T1000 (cell line): ENCODE data around the gene TMEM121B.

Experiments
- DNase-seq: peaks from one replicate; lab custom pipeline; 2025; ENCODE audit warnings: mixed read lengths; lab: John Stamatoyannopoulos, UW

The TMEM121B gene

DNA sequence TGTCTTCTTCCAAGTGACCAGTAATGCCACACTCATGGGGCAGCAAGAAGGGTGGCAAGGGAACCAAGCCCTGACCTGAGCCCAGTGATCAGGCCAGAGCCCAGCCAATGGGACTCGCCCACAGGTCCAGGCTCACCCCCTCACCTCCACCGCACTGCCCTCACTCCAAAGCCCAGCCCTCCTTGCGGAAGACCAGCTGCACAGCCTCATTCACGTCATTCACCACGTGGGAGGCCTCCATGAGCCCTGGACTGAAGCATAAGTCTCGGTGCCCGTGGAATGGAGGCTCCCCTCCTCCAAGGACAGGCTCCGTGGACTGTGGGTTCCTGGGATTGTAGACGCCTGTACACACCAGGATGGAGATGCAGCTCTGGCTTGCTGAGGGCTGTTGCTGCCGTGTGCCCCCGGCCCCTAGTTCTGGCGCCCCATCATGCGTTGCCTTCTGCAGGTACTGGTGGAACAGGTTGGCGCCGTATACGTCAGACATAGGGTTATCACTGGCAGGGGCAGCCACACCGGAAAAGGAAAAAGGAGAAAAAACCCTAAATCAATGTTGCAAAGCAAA is 16.8 kb upstream of the TMEM121B start:
- no peak for DNase-seq

DNA sequence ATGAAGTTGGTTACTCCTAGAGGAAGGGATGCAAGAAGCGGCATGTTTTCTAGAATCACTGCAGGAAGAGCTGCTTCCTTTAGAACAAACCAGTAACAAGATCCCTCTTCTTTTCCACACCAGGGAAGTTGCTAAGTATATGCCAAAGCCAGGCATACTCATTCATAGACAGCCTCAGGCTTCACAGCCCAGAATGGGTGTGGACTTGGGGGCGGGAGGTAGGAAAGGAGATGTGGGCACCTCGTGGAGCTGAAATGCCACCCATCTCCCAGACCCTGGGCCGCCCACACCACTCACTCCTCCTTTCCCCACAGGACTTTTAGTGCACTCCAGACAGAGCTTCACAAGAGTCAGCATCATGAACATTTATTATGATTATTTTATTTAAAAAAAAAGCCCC is 16.0 kb upstream of the TMEM121B start:
- DNase-seq = no peak

GRCh38 chr22:17135153-17135760 is 14.1 kb upstream of the TMEM121B start:
- DNase-seq = no peak

DNA sequence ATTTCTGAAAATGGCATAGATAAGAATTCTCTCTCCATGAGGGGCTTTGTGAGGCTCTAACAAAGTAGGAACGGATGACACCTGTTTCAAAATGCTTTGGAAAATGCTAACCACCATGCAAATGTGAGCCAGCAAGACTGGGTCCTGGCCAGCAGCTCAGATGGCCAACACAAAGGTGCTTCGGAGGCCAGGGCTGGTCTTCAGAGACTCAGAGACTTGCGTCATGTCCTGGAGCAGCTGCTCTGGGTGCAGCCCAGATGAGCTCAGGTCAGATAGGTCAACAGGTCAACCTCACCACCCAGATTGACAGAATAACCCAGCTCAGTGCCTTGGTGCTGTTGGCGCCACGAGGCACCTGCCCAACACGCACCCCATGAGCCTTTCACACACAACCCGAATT is 12.0 kb upstream of the TMEM121B start:
- no peak for DNase-seq

DNA sequence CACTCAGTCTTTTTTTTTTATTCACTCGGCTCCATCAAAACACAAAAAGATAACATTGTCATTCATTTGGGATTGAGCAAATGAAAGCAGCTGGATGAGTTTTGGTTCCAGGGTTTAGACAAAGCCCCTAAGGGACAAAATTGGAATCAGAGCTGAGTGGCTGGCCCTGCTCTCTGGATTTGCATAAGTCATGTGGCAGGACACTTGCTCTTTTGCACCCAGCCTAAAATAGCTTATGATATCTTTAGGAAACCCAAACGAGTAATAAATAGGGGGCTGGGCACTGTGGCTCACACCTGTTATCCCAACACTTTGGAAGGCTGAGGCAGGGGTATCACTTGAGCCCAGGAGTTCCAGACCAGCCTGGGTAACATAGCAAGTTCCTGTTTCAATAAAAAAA is 11.0 kb upstream of the TMEM121B start:
- no peak for DNase-seq

DNA sequence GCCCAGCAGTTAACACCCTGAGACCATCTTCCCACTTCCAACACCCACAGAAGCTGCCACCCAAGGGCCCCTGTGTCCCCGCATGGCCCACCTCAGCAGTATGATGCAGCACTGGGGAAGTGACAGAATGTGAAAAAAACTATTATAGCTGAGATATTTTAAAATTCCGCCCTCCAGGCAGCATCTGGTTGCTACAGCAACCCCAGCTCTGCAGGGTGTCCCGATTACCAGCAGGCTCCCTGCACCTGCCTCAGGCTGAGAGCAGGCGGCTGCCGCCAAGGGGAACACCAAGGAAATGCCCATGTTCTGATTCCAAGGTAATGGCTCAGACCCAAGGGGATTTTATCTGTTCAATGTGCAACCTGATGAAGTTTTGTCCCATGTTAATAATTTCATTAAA is 10.5 kb upstream of the TMEM121B start:
- DNase-seq = no peak

- DNase-seq = no peak
These were observed 9.0 kb upstream of the TMEM121B start for GRCh38 chr22:17130199-17130598.

DNA sequence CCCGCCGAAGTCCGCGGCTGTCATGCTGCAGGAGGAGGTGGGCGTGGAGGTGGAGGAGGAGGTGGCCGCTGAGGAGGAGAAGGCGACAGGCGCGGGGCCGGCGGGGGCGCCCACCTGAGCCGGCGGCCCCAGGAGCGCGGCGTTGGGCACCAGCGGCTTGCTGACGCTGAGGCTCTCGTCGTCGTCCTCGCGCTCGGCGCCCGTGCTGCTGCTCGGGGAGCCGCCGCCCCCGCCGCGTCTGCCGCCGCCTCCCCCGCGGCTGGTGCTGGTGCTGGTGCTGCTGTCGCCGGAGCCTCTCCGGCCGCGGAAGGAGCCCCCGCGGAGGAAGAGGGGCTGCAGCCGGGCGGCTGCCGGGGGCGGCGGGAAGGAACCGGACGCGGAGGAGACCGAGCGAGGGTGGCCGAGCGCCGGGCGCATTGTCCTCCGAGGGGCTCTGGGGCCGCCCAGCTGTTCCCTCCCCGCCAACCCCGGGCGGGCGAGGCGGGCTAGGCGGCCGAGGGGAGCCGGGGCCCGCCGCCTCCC is 388 bp downstream of the TMEM121B start:
- no peak for DNase-seq

GRCh38 chr22:17120281-17120680 is 879 bp downstream of the TMEM121B start:
- no peak for DNase-seq

- DNase-seq = no peak
These were observed 1.5 kb downstream of the TMEM121B start for GRCh38 chr22:17119481-17120202.

DNA sequence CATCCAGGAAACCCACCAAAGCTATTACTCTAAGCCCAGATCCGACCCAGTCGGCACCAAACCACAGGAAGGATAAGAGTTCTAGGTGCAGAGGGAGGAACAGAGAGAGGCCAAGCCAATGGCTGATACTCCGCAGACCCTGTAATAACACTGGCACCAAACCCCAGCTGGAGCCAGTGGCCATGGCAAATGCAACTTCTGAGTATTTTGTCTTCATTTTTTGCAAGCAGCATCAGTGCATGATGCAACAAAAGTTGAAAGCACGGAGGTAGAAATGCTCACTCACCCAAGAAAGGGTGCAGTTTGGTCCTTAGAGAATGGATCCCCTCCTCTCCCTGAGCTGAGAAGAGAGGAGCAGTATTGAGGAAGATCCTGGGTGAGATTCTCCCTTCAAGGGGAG is 2.8 kb downstream of the TMEM121B start:
- no peak for DNase-seq

DNA sequence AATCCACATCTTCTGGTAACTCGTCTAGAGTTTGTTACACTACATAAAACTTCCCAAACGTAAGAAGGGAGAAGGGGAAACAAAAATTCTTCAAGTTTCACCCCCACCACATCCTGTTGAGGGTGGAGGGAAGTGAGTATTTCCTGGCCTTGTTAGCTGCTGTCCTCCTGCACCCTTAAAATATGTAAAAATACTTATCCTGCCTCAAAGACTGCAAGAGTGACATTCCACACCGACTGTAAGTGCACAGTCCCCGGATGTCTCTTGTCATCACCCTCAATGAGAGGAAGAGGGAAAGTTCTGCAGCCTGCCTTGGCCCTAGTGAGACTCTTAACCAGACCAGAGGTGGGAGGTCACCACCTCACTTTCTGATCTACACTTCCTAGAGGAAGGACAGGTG is 3.3 kb downstream of the TMEM121B start:
- DNase-seq = no peak

GRCh38 chr22:17117400-17117799 is 3.8 kb downstream of the TMEM121B start:
- no peak for DNase-seq

GRCh38 chr22:17116572-17117330 is 4.4 kb downstream of the TMEM121B start:
- DNase-seq = no peak

DNA sequence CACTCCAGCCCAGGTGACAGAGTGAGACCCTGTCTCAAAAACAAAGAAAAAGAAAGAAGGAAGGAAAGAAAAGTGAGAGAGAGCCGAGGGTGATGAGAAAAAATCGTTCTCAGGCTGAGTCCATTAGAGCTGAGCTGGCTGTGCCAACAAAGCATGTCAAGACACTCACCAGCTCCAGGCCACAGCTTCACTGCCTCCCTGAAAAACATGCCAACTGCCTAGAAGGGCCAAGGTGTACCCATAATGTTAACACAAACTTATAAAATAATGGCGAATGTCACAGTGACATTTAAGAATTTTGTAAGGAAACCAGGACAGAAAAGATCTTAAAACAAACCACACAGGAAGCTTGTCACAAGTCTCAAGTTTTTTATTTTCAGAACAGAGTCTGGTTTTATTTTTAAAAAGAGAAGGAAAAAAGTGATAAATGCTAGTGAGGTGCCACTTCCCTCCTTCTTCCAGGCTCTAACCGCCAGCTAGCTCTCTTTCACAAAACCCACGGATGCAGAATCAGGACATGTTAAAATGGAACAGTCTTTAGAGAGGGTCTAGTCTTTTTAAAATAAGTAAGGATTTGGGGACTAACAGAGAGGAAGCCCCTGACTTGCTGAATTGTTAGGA is 5.1 kb downstream of the TMEM121B start:
- no peak for DNase-seq

DNA sequence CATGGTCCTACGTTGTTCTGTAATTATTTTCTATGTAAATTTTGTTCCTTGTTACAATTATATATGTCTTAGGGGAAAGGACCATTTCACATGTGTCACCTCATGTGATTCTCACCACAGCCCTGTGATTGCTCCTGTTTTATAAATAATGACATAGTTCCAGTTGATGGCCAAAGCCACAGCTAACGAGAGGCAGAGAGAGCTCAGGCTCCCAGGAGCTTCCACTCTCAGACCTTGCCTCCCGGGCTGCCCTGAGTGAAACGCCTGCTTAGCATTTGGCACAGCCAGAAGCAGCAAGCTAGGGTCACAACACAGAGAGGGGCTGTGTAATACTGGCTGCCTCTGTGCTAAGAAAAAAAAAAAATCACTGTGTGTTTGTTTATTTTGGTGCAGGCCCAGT is 5.9 kb downstream of the TMEM121B start:
- no peak for DNase-seq

DNA sequence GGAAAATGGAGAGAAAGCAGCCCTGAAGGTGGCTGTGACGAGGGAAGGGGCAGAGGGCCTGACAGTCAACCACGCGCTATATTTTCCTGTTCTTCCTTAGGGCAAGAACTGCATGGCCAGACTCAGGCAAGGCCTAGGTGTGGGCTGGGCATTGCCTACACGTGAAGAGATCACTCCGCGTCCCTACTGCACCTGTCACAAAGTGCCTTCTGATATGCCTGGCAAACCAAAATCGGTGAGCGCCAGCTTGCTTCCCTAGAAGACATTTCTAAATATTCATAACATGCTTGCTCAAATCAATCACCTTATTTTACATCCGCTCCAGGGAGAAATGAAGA is 6.3 kb downstream of the TMEM121B start:
- DNase-seq = no peak

GRCh38 chr22:17114173-17114897 is 6.8 kb downstream of the TMEM121B start:
- no peak for DNase-seq

GRCh38 chr22:17113600-17113999 is 7.6 kb downstream of the TMEM121B start:
- DNase-seq = no peak

DNA sequence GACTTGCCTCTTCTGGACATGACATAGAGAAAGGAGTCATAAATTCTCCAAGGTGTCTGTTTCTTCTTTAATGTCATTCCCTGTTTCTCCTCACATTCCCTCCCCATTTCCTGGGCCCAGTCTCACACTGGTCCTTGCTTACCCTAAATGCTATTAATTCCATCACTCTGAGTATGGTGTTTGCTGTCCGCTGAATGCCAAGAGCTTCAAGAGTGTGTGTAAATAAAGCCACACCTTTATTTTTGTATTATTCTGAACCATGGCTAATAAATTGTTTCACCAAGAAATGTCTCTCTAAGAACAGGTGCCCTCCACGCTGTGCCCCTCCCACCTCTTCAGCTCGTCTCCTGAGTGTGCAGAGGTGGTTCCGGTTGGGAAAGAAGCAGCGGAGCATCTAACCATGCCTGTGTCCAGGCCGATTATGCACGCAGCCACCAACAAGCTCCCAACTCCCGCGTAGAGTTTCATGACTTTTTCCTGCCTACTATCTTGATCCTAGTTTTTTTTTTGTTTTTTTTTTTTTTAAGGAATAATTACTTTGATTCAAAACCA is 8.6 kb downstream of the TMEM121B start:
- no peak for DNase-seq

- no peak for DNase-seq
These were observed 10.2 kb downstream of the TMEM121B start for GRCh38 chr22:17110791-17111550.
